GM21423 (cell line): Measurements from ENCODE around the gene RGS2.
A peak's percentile ranks its signal among the peaks of the same experiment; 100 is the strongest.

Experiments used
- ATAC-seq: cut with Tn5 transposase; IDR thresholded peaks from one replicate; pipeline ENCODE4 v1.9.1; 2021; ENCODE audit warnings: mild to moderate bottlenecking, moderate library complexity; ENCODE audit not compliant: unreplicated experiment

RGS2 gene

DNA sequence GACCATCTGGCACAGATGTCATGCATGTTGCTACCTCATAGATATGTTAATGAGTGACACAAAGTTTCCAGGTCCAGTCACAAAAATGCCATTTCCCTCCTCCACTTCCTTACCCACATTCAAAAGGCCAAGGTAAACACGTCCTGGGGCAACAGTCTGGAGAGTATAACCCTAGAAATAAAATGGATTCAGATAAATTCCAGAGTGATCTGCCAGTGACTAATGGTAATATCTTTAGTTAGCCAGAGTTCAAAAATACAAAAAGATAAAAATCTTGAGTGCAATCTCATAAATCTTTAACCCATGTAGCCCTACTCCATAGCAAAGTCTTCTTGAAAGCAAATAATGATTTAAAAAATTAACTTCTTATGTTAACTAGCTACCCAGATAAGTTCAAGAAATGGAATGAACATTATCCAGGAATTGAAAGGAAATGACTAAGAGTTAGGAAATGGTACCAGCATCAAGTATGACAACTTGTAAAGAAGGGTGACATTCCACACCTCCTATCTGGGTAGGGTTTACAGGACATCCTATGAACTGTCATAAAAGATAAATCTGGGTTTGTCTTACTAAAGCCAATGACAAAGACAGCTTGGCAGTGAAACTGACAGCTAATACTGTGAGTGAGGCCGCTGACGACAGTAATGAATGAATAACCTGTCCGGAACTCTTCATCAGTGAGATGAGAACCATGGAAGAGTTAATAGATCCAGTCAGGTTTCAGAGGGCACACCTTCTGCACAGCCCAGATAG, 18.1 kb downstream of the RGS2 start:
- ATAC-seq, result peak; percentile 86

- ATAC-seq, result no peak
Observed at GRCh38 chr1:192830595-192831246, 21.9 kb downstream of the RGS2 start.

- no peak for ATAC-seq
Observed at GRCh38 chr1:192831706-192832355, 23.0 kb downstream of the RGS2 start.

GRCh38 chr1:192832492-192832891, 23.7 kb downstream of the RGS2 start:
- no peak for ATAC-seq

DNA sequence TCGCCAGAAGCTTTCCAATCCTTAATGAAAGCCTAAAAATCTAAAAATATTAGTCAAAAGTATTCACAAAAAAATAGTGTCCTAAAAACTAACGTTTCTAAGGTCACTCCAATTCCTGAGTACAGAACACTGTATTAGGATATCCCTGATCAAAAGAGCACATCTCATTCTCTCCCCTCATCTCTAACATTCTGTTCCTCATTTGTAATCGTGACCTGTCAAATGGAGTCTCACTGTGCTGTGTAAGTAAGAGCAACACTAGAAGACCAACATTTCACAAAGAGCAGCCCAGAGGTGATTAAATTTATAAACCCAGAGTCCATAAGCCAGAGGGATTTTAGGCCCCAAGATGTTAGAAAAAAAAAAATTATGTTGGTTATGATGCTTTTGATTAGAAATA, 26.3 kb downstream of the RGS2 start:
- ATAC-seq, result no peak

DNA sequence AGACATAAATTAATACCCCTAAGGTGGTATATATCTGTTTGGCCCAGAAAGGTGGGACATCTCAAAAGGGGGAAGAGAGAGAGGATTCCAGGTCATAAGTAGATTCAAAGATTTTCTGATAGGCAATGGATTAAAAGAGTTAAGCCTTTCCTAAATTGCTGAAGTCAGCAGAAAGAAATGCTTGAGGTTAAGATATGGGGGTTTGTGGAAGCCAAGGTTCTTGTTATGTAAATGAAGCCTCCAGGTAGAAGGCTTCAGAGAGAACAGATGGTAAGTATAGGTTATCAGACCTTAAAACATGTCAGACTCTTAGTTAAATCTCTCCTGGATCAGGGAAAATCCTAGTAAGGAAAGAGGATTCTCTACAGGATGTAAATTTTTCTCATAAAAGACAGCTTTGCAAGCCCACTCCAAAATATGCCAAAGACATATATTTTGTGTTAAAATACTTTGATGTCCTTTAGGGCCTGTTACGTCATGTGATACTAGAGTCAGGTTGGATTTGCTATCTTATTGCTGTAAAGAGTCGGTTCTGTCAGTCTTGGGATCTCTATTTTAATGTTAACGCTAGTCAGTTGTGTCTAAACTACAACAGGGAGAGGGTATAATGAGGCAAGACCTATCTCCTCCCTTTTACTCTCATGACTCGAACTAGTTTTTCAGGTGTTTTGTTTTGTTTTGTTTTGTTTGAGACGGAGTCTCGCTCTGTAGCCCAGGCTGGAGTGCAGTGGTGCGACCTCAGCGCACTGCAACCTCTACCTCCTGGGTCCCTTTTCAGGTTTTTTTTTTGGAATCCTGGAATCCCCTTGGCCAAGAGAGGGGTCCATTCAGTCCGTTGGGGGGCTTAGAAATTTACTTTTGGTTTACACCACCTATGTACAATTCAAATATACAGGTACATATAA, 30.6 kb downstream of the RGS2 start:
- no peak for ATAC-seq

DNA sequence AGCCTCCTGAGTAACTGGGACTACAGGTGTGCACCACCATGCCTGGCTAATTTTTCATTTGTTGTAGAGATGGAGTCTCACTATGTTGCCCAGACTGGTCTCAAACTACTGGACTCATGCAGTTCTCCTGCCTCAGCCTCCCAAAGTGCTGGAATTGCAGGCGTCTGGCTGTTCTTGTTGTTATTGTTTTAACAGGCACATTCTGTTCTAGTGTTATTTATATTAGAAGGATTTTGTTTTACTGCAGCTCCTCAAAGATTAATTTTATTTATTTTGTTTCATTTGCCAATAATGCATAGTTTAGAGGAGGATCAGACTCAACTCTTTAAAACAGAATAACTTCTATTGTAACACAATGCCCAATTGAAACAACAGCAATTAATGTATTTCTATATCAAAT, 35.5 kb downstream of the RGS2 start:
- ATAC-seq, result no peak

GRCh38 chr1:192846950-192847349, 38.1 kb downstream of the RGS2 start:
- ATAC-seq, result no peak

DNA sequence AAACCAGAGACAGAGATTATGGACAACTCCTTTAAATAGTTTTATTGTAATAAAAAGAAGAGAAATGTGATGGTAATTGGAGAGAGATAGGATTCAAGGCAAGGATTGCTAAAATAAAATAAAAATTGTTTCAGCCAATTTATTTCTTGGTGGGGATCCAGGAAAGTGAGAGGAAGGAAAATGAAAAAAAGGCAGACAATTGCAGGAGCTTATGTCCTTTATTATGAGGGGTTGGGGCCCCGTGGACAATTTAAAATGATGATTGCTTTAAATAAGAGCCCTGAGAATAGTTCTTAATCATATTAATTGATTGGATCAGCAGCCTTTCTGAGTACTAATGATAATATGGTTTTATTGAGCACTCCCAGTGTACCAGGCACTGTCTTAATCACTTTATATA, 40.2 kb downstream of the RGS2 start:
- no peak for ATAC-seq

GRCh38 chr1:192849442-192849841, 40.6 kb downstream of the RGS2 start:
- no peak for ATAC-seq

GRCh38 chr1:192852001-192852947, 43.4 kb downstream of the RGS2 start:
- ATAC-seq, result no peak

GRCh38 chr1:192858456-192858855, 49.6 kb downstream of the RGS2 start:
- no peak for ATAC-seq

GRCh38 chr1:192859808-192860207, 51.0 kb downstream of the RGS2 start:
- no peak for ATAC-seq

DNA sequence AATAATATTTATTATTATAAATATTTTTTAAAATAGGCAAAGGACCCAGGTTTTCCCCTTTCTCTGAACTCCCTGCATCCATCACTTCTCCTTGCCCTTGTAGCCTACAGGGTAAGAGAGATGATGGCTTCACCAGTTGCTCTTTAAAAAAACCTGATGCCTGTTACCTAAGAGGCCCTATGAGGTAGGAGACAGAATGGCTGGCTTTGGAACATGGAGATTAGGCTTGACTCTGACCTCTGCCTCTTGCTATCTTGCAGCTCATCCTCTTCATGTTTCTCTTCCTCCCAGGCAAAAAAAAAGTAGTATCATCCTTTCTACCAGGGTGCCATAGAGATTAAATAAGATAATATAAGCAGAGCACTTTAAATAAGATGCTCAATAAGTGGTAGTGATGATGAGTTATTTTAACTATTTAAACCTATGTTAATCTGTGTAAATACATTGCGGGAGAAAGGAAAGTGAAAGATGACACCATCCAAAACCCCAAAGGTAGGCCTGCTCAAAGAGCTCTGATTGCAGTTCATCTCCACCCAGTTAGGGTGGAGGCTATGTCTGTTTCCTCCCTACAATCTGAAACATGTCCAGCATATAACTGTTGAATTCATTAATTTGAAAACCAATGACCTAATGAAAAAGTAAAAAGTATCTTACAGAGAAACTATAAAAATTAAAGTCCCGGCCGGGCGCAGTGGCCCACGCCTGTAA, 51.8 kb downstream of the RGS2 start:
- ATAC-seq, result no peak

DNA sequence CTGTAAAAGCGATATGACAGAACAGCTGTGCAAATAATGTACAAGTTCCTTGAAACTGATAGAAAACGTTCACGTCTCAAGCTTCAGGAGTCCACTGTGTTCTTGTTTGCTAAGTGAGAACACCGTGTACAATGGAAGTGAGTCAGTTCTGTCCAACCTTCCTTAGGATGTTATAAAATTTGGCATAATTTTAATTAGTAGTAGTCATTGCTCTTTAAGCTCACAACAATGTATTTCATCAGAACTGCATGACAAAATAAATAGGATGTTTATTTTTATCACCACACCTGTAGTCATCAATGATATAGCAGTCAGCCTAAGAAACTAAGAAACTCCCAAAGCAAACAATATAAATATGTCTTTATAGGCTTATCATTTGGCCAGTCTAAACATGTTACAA, 53.0 kb downstream of the RGS2 start:
- ATAC-seq, result no peak
